K562 (cell line): ENCODE data around the gene RFC2. TPM values are rescaled to one million over a fixed set of nuclear protein-coding genes. Genes with fewer than 3 reads are reported as not detected.
A peak's percentile ranks its signal among the peaks of the same experiment; 100 is the strongest.

Experiments used
- ARID3A ChIP-seq: IDR thresholded peaks from 2 replicates; pipeline ENCODE4 v1.6.1; 2012; ENCODE audit warnings: low read depth, low read length, improper control_type of control experiment, borderline replicate concordance
- CHCHD3 ChIP-seq: fragments of 250-450 bp; sonication (Bioruptor Pico); IDR thresholded peaks from 2 replicates; pipeline ENCODE4 v2.1.2; 2022; ENCODE audit warnings: mild to moderate bottlenecking
- DPF2 ChIP-seq: fragments of 450-650 bp; IDR thresholded peaks from 2 replicates; pipeline ENCODE4 v1.6.1; 2016
- FOSL1 ChIP-seq: fragments of 200-800 bp; sonication (Bioruptor generic); conservative IDR thresholded peaks from 2 replicates; pipeline ENCODE4 v1.6.1; 2016; ENCODE audit warnings: missing genetic modification characterization, missing compliant biosample characterization
- FOXK2 ChIP-seq, 2 experiments: fragments of 450-650 bp; IDR thresholded peaks in 1 of 2; conservative IDR thresholded peaks in 1 of 2; 2 replicates each; pipeline ENCODE4 v1.6.1; 2016; ENCODE audit warnings: low read depth in 2 of 2, mild to moderate bottlenecking in 1 of 2
- GATA2 ChIP-seq: sonication (generic); formaldehyde crosslinking; IDR thresholded peaks from 2 replicates; pipeline ENCODE4 v1.4.0; 2020; ENCODE audit warnings: mild to moderate bottlenecking, missing genetic modification reagents
- HNRNPK ChIP-seq: fragments of 200-400 bp; formaldehyde crosslinking; IDR thresholded peaks from one replicate; pipeline ENCODE4 v1.6.1; 2018; ENCODE audit warnings: mild to moderate bottlenecking, low read depth, low read length; ENCODE audit not compliant: poor library complexity, severe bottlenecking
- MAZ ChIP-seq, 2 experiments: fragments of 450-650 bp in 1 of 2; sonication (generic) in 1 of 2; formaldehyde crosslinking; IDR thresholded peaks in 1 of 2; conservative IDR thresholded peaks in 1 of 2; 2 replicates each; pipeline versions ENCODE4 v1.4.0 to v1.5.0; 2020; ENCODE audit warnings: mild to moderate bottlenecking in 1 of 2, missing genetic modification reagents in 1 of 2
- MEF2A ChIP-seq: IDR thresholded peaks from 2 replicates; pipeline ENCODE4 v1.6.1; 2011; ENCODE audit warnings: low read depth, mild to moderate bottlenecking, low read length, moderate library complexity; ENCODE audit not compliant: control insufficient read depth
- NRF1 ChIP-seq, 2 experiments: fragments of 450-650 bp; IDR thresholded peaks in 1 of 2; conservative IDR thresholded peaks in 1 of 2; 2 replicates each; pipeline ENCODE4 v1.6.1; 2014; ENCODE audit warnings: mild to moderate bottlenecking in 2 of 2
- PBX2 ChIP-seq, 2 experiments: IDR thresholded peaks in 1 of 2; conservative IDR thresholded peaks in 1 of 2; 2 replicates each; pipeline ENCODE4 v1.6.1; 2016; ENCODE audit warnings: low read depth in 2 of 2, mild to moderate bottlenecking in 1 of 2, missing compliant biosample characterization in 1 of 2, missing genetic modification characterization in 1 of 2, moderate library complexity in 1 of 2
- PTBP1 ChIP-seq: fragments of 200-400 bp; formaldehyde crosslinking; IDR thresholded peaks from 2 replicates; pipeline ENCODE4 v1.6.1; 2017; ENCODE audit warnings: low read depth, low read length
- SMARCA5 ChIP-seq: fragments of 450-650 bp; IDR thresholded peaks from 2 replicates; pipeline ENCODE4 v1.6.1; 2016
- TFAM ChIP-seq: fragments of 250-450 bp; sonication (Bioruptor Pico); conservative IDR thresholded peaks from 2 replicates; pipeline ENCODE4 v1.5.0; 2021; ENCODE audit warnings: mild to moderate bottlenecking, moderate library complexity
- ZFP36 ChIP-seq: fragments of 150-350 bp; IDR thresholded peaks from 2 replicates; pipeline ENCODE4 v1.6.1; 2018; ENCODE audit warnings: low read length, low read depth; ENCODE audit not compliant: partially characterized antibody
- ZKSCAN8 ChIP-seq: fragments of 200-800 bp; sonication (Bioruptor generic); IDR thresholded peaks from 2 replicates; pipeline ENCODE4 v1.6.1; 2016; ENCODE audit warnings: missing genetic modification characterization, missing compliant biosample characterization
- polyA plus RNA-seq, 8 experiments: library from polyadenylated mRNA; depleted of rRNA in 4 of 8; stranded (reverse) in 5 of 8; unstranded in 3 of 8; fragments of >200 nt; fragmentation: Nextera tagmentation in 2 of 8; fragmentation: Illumina TruSeq in 1 of 8; extraction: Ambion mirVana in 2 of 8; extraction: Trizol in 1 of 8; gene quantifications; 2 replicates each; pipeline versions ENCODE4 v1.2.1 to v1.2.3, GENCODE V29; 2011 to 2014; ENCODE audit warnings: inconsistent platforms in 1 of 8, missing spikeins in 1 of 8
- total RNA-seq, 7 experiments: library from RNA; depleted of rRNA in 6 of 7; stranded (reverse); fragments of >200 nt in 6 of 7; fragmentation: Illumina TruSeq in 2 of 7; extraction: Trizol in 2 of 7; gene quantifications; 2 replicates each; pipeline versions ENCODE4 v1.2.1 to v1.2.3, GENCODE V29; 2011 to 2021; ENCODE audit warnings: low replicate concordance in 1 of 7
- TF ChIP-seq, protein P1 (sequence below), 2 experiments: IDR thresholded peaks; 2 replicates each; pipeline ENCODE4 v1.6.1; 2012; ENCODE audit warnings: improper control_type of control experiment in 2 of 2, low read depth in 2 of 2, low read length in 2 of 2, borderline replicate concordance in 1 of 2
- TF ChIP-seq, protein P2 (sequence below), 2 experiments: fragments of 250-450 bp in 1 of 2; fragments of 450-650 bp in 1 of 2; sonication (Bioruptor Pico) in 1 of 2; IDR thresholded peaks; 2 replicates each; pipeline versions ENCODE4 v1.6.1 to v1.8.0; 2016 to 2021; ENCODE audit warnings: mild to moderate bottlenecking in 2 of 2, moderate library complexity in 2 of 2, missing compliant biosample characterization in 1 of 2, missing genetic modification characterization in 1 of 2

RFC2 gene
- total and polyA plus RNA-seq, 9 of the 15 experiments (the other 6 are each of a cell fraction or from before 2014, with no cell fraction given): 32.5 to 161 (median 102) TPM

- TF ChIP-seq, protein P1, sequence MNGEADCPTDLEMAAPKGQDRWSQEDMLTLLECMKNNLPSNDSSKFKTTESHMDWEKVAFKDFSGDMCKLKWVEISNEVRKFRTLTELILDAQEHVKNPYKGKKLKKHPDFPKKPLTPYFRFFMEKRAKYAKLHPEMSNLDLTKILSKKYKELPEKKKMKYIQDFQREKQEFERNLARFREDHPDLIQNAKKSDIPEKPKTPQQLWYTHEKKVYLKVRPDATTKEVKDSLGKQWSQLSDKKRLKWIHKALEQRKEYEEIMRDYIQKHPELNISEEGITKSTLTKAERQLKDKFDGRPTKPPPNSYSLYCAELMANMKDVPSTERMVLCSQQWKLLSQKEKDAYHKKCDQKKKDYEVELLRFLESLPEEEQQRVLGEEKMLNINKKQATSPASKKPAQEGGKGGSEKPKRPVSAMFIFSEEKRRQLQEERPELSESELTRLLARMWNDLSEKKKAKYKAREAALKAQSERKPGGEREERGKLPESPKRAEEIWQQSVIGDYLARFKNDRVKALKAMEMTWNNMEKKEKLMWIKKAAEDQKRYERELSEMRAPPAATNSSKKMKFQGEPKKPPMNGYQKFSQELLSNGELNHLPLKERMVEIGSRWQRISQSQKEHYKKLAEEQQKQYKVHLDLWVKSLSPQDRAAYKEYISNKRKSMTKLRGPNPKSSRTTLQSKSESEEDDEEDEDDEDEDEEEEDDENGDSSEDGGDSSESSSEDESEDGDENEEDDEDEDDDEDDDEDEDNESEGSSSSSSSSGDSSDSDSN (IDR thresholded peaks at IDR 0.05; ENCODE audit: borderline replicate concordance in 1 of 2, low read depth in 2 of 2, low read length in 2 of 2): no peak
- TF ChIP-seq ZFP36 (no peak), NRF1 (conservative IDR thresholded peaks at IDR 0.05 in 1 of 2, IDR thresholded peaks at IDR 0.05 in 1 of 2) (peak; percentile 30 to 42; a peak in 3 of 4 replicates), HNRNPK (no peak), SMARCA5 (peak; percentile 70), FOSL1 (peak; percentile 86), DPF2 (peak; percentile 58; the same call in 1 of the 2 replicates), ZKSCAN8 (no peak), GATA2 (peak; percentile 6; the same call in 1 of the 2 replicates), FOXK2 (conservative IDR thresholded peaks at IDR 0.05 in 1 of 2, IDR thresholded peaks at IDR 0.05 in 1 of 2; ENCODE audit: low read depth in 2 of 2) (no peak), MEF2A (no peak), PTBP1 (no peak), MAZ (CRISPR knock-in tag; conservative IDR thresholded peaks at IDR 0.05 in 1 of 2, IDR thresholded peaks at IDR 0.05 in 1 of 2) (no peak), TFAM (no peak), PBX2 (CRISPR knock-in tag; IDR thresholded peaks at IDR 0.05; ENCODE audit: low read depth) (no peak), PBX2 (tag; conservative IDR thresholded peaks at IDR 0.05; ENCODE audit: low read depth) (no peak), ARID3A (no peak), CHCHD3 (CRISPR knock-in tag) (no peak)
- TF ChIP-seq, protein P2, sequence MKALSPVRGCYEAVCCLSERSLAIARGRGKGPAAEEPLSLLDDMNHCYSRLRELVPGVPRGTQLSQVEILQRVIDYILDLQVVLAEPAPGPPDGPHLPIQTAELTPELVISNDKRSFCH (CRISPR knock-in tag; IDR thresholded peaks at IDR 0.05): no peak
- TF ChIP-seq, protein P2 (tag; IDR thresholded peaks at IDR 0.05): peak; percentile 25; the same call in 1 of the 2 replicates
These were observed 34.1 kb upstream of the RFC2 start (continued) for GRCh38 chr7:74288034-74288881.
